ENCODE results near the gene GRAPL.
"Not testable (repeated sequence)": the region's sequence is repeated elsewhere in the genome, so short reads cannot be mapped to it uniquely, and the experiment has no call there.

The GRAPL gene

GRCh38 chr17:19141366-19142155, 14.2 kb downstream of the GRAPL start:
- not testable (repeated sequence) for H3K4me1 ChIP-seq (ENCODE audit: control insufficient read depth, insufficient read depth, low read length, poor library complexity, severe bottlenecking); H3K4me3 ChIP-seq (ENCODE audit: extremely low read depth, insufficient read depth, low read length, poor library complexity, severe bottlenecking); H3K36me3 ChIP-seq (ENCODE audit: control insufficient read depth, insufficient read depth, low read length); H3K27ac ChIP-seq (ENCODE audit: low read depth, low read length, severe bottlenecking); H3K9me3 ChIP-seq (ENCODE audit: control insufficient read depth, low read length)
- WGBS, 2 experiments (ENCODE audit: insufficient coverage in 2 of 2) = no CpG with 5 or more reads among the region's 30 CpGs

DNA sequence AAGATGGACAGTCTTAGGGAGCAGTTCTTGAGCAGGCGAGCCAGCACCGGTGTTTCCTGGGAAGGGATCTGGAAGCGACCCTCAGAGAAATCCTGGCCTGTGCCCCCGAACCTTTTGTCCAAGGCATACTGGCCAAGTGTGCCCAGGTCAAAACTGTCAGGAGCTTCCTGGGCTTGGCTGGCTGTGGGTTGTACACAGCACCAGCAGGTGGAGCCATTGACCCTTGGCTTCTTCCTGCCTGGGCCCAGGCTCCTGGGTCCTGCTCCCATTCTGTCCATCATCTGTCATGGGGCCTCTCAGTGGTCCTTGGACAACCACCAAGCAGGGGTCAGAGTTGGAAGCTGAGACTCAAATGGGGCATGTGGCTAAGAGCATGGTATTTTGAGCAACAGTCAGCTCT, 15.0 kb downstream of the GRAPL start:
- not testable (repeated sequence) for H3K36me3 ChIP-seq (ENCODE audit: control insufficient read depth, insufficient read depth, low read length)

DNA sequence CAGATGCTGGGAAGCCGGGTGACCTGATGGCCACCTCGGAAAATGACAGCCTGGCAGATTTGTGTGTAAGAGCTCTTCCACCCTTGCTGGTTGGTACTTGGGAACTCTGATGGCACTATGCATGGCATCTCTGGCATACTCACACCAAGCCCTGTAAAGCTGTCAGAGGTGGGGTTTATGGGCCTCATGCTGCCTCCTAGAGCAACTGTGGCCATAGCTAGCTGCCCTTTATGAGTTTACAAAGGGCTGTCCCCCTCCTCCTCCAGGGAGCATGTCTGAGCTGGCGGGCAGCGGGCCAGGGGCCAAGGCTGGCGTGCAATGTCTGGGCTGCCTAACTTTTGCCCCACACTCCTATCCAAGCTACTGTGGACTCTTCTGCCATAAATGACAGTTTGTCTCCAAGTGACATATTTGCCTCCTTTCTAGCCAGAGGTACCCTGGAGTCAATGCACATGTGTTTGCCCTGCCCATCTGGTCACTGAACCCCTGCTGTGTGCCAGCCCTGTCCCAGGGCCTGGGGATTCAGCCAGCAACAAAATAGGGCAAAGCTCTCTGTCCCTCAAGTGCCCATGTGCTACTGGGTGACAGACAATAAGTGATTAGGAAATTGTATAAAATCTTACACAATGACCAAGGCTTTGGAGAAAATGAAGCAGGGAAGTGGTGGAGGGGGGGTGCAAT, 15.8 kb downstream of the GRAPL start:
- H3K4me1 ChIP-seq (ENCODE audit: control insufficient read depth, insufficient read depth, low read length, poor library complexity, severe bottlenecking); H3K36me3 ChIP-seq (ENCODE audit: control insufficient read depth, insufficient read depth, low read length); H3K9me3 ChIP-seq (ENCODE audit: control insufficient read depth, low read length); H3K4me3 ChIP-seq (ENCODE audit: extremely low read depth, insufficient read depth, low read length, poor library complexity, severe bottlenecking); H3K27ac ChIP-seq (ENCODE audit: low read depth, low read length, severe bottlenecking): not testable (repeated sequence)
- no CpG with 5 or more reads among the region's 5 CpGs for WGBS, 2 experiments (ENCODE audit: insufficient coverage in 2 of 2)

More for the DNA sequence above, 15.0 kb downstream of the GRAPL start:
- not testable (repeated sequence) for H3K9me3 ChIP-seq (ENCODE audit: control insufficient read depth, low read length); H3K27ac ChIP-seq (ENCODE audit: low read depth, low read length, severe bottlenecking); H3K4me3 ChIP-seq (ENCODE audit: extremely low read depth, insufficient read depth, low read length, poor library complexity, severe bottlenecking); H3K4me1 ChIP-seq (ENCODE audit: control insufficient read depth, insufficient read depth, low read length, poor library complexity, severe bottlenecking)
- no CpG with 5 or more reads among the region's 4 CpGs for WGBS, 2 experiments (ENCODE audit: insufficient coverage in 2 of 2)

DNA sequence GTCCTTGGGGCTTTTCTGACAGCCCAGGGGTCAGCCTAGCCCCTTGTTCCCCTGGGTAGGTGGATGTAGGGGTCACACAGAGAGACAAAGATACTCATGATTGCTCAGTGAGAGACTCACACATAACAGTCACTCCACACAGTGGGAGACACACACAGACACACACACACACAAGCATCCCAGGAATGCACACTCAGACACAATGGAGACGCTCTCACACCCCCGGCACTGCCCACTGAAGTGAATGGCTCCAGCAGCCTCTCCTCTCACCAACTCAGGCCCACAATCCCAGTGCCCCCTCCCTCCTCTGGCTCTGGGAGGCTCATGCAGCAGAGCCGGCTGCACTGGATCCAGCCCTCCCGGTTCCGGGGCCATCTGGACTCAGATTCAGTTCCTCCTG, 17.0 kb downstream of the GRAPL start:
- H3K9me3 ChIP-seq (ENCODE audit: control insufficient read depth, low read length); H3K27ac ChIP-seq (ENCODE audit: low read depth, low read length, severe bottlenecking); H3K36me3 ChIP-seq (ENCODE audit: control insufficient read depth, insufficient read depth, low read length); H3K4me3 ChIP-seq (ENCODE audit: extremely low read depth, insufficient read depth, low read length, poor library complexity, severe bottlenecking); H3K4me1 ChIP-seq (ENCODE audit: control insufficient read depth, insufficient read depth, low read length, poor library complexity, severe bottlenecking): not testable (repeated sequence)
- no CpG with 5 or more reads among the region's 5 CpGs for WGBS, 2 experiments (ENCODE audit: insufficient coverage in 2 of 2)

DNA sequence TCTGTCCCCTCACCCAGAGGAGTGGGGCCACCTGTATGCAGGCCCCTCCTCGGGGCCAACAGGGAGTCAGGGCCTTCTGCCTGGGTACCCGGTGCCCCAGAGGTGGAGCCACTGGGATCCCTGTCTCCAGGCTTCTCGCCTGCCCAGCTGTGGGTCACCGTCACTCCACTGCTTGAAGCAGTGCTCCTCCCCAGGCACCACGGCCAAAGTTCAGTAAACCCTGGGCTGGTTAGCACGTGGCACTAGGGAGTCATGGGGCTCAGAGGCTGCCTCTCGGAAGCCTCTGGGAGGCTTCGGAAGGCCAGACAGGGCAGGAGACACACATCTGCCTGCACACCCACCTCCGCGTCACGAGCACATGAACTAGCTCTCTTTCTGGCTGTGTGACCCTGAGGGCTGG, 18.1 kb downstream of the GRAPL start:
- H3K36me3 ChIP-seq (ENCODE audit: control insufficient read depth, insufficient read depth, low read length); H3K4me1 ChIP-seq (ENCODE audit: control insufficient read depth, insufficient read depth, low read length, poor library complexity, severe bottlenecking); H3K9me3 ChIP-seq (ENCODE audit: control insufficient read depth, low read length); H3K27ac ChIP-seq (ENCODE audit: low read depth, low read length, severe bottlenecking); H3K4me3 ChIP-seq (ENCODE audit: extremely low read depth, insufficient read depth, low read length, poor library complexity, severe bottlenecking): not testable (repeated sequence)
- WGBS, 2 experiments (ENCODE audit: insufficient coverage in 2 of 2) = no CpG with 5 or more reads among the region's 11 CpGs

DNA sequence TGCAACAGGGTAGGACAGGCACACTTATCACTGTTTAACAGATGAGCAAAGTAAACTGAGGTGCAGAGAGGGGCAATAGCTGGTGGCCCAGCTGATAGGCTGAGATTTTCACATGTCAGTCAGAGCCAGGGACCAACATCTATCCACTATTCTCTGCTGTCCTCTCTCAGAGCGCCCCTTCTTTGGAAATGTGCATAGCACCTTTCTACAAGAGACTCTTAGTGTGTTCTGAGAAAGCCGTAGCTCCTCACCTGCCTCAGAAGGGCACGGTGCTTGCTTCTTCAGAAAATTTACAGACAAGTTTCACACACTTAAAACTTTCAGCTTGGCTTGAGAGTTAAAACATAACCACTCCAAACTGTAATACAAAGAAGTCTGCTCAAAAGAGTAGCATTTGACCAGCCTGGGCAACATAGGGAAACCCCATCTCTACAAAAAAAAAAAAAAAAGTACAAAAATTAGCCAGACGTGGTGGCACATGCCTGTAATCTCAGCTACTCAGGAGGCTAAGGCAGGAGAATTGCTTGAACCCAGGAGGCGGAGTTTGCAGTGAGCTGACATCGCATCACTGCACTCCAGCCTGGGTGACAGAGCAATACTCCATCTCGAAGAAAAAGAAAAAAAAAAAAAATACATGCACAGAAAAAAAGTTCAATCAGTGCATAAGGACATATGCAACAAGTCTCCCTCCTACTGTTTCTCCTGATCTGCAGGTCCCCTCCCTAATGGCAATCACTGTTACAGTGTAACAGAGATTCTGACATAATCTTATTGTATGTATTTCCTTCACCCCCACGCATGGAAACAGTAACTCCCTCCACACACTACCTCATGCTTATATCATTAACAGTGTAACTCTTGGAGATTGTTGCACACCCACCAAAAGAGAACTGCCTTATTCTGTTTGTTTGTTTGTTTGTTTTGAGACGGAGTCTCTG, 23.6 kb downstream of the GRAPL start:
- H3K27ac ChIP-seq (ENCODE audit: low read depth, low read length, severe bottlenecking); H3K4me3 ChIP-seq (ENCODE audit: extremely low read depth, insufficient read depth, low read length, poor library complexity, severe bottlenecking); H3K36me3 ChIP-seq (ENCODE audit: control insufficient read depth, insufficient read depth, low read length); H3K4me1 ChIP-seq (ENCODE audit: control insufficient read depth, insufficient read depth, low read length, poor library complexity, severe bottlenecking); H3K9me3 ChIP-seq (ENCODE audit: control insufficient read depth, low read length): not testable (repeated sequence)
- WGBS, 2 experiments (ENCODE audit: insufficient coverage in 2 of 2) = no CpG with 5 or more reads among the region's 9 CpGs

DNA sequence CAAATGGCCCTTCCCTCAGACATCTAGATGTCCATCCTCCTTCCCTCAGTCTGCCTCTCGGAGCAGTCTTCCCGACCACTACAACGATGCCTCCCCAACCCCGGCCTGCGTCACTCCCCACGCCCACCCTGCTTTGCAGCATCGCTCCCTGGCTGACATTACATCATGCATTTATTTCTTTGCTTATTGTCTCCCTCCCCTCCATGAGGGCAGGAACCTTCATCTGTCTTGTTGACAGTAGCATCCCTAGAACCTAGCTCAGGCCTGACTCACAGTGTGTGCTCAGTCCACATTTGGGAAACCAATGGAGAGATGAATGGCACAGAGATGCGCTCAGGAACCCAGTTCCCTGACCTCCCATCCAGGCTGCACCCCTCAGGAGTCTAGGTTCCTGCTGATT, 30.2 kb downstream of the GRAPL start:
- H3K36me3 ChIP-seq (ENCODE audit: control insufficient read depth, insufficient read depth, low read length) = not testable (repeated sequence)

DNA sequence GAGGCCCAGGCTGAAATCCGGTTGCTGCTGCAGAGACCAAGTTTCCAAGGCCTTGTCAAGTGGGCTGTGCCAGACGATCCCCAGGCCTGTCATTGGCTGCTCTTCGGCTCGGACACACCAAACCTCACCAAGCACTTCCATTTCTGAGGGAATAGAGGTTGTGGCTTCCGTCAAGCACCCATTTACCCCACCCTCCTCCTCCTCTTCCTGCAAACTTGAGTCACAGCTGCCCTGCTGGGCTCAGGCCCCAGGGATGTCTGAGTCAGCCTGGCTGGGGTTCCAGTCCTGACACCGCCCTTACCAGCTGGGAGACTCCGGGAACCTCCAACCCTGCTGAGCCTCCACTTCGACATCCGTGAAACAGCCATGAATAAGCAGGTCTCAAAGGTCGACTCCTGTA, 31.1 kb downstream of the GRAPL start:
- not testable (repeated sequence) for H3K27ac ChIP-seq (ENCODE audit: low read depth, low read length, severe bottlenecking); H3K4me1 ChIP-seq (ENCODE audit: control insufficient read depth, insufficient read depth, low read length, poor library complexity, severe bottlenecking); H3K4me3 ChIP-seq (ENCODE audit: extremely low read depth, insufficient read depth, low read length, poor library complexity, severe bottlenecking); H3K36me3 ChIP-seq (ENCODE audit: control insufficient read depth, insufficient read depth, low read length); H3K9me3 ChIP-seq (ENCODE audit: control insufficient read depth, low read length)
- WGBS, 2 experiments (ENCODE audit: insufficient coverage in 2 of 2) = no CpG with 5 or more reads among the region's 10 CpGs

More for the DNA sequence above, 30.2 kb downstream of the GRAPL start:
- no CpG with 5 or more reads among the region's 8 CpGs for WGBS, 2 experiments (ENCODE audit: insufficient coverage in 2 of 2)
- H3K27ac ChIP-seq (ENCODE audit: low read depth, low read length, severe bottlenecking); H3K4me1 ChIP-seq (ENCODE audit: control insufficient read depth, insufficient read depth, low read length, poor library complexity, severe bottlenecking); H3K9me3 ChIP-seq (ENCODE audit: control insufficient read depth, low read length); H3K4me3 ChIP-seq (ENCODE audit: extremely low read depth, insufficient read depth, low read length, poor library complexity, severe bottlenecking): not testable (repeated sequence)

DNA sequence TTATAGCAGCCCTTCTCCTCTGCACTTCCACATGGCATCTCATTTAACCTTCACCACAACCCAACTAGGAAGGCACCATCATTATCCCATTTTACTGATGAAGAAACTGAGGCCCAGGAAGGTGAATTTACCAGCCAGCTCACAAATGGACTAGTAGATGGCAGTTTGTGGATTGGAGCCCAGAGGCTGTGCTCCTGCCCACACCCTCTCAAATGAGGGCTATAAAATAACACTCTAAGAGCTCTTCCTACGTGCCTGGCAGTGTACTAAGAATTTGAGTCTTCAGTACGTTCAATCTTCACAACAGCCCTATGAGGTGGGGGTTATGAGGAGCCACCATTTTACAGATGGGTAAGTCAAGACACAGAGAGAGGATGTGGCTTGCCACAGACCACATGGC, 31.5 kb downstream of the GRAPL start:
- not testable (repeated sequence) for H3K27ac ChIP-seq (ENCODE audit: low read depth, low read length, severe bottlenecking); H3K36me3 ChIP-seq (ENCODE audit: control insufficient read depth, insufficient read depth, low read length); H3K4me3 ChIP-seq (ENCODE audit: extremely low read depth, insufficient read depth, low read length, poor library complexity, severe bottlenecking); H3K9me3 ChIP-seq (ENCODE audit: control insufficient read depth, low read length); H3K4me1 ChIP-seq (ENCODE audit: control insufficient read depth, insufficient read depth, low read length, poor library complexity, severe bottlenecking)
- WGBS, 2 experiments (ENCODE audit: insufficient coverage in 2 of 2) = no CpG with 5 or more reads among the region's 2 CpGs

GRCh38 chr17:19161308-19162107, 34.1 kb downstream of the GRAPL start:
- no CpG with 5 or more reads among the region's 13 CpGs for WGBS, 2 experiments (ENCODE audit: insufficient coverage in 2 of 2)
- not testable (repeated sequence) for H3K36me3 ChIP-seq (ENCODE audit: control insufficient read depth, insufficient read depth, low read length); H3K4me1 ChIP-seq (ENCODE audit: control insufficient read depth, insufficient read depth, low read length, poor library complexity, severe bottlenecking); H3K9me3 ChIP-seq (ENCODE audit: control insufficient read depth, low read length); H3K27ac ChIP-seq (ENCODE audit: low read depth, low read length, severe bottlenecking); H3K4me3 ChIP-seq (ENCODE audit: extremely low read depth, insufficient read depth, low read length, poor library complexity, severe bottlenecking)
